OCI-LY7 (cell line): ENCODE data around the gene GALNT5.

ENCODE experiments used
- CTCF ChIP-seq: fragments of 200-600 bp; sonication (generic); conservative IDR thresholded peaks from 2 replicates; pipeline ENCODE4 v1.5.1; 2014; ENCODE audit warnings: mild to moderate bottlenecking, antibody characterized with exemption, low read length, moderate library complexity, mixed read lengths
- EZH2phosphoT487 ChIP-seq: fragments of 200-600 bp; sonication (generic); IDR thresholded peaks from 2 replicates; pipeline ENCODE4 v1.6.1; 2018; ENCODE audit warnings: low read depth, borderline replicate concordance, mild to moderate bottlenecking, mixed run types, antibody characterized with exemption, low read length, moderate library complexity, mixed read lengths

GRCh38 chr2:157255746-157256145 lies 1.8 kb upstream of the GALNT5 start:
- TF ChIP-seq CTCF = no peak
- TF ChIP-seq EZH2phosphoT487 = no peak
